Heart right ventricle (tissue), 16 donors: ENCODE measurements around the gene NTRK2. TPM values are rescaled to one million over a fixed set of nuclear protein-coding genes. Genes with fewer than 3 reads are reported as not detected.

Experiments used
- ATAC-seq, 8 donors: fragments of 200-7000 bp; cut with Tn5 transposase; one replicate each; pipeline ENCODE4 v1.9.1; 2020; ENCODE audit warnings: mild to moderate bottlenecking in 8 of 8, moderate library complexity in 8 of 8, moderate number of reproducible peaks in 1 of 8
- DNase-seq, 2 donors: peaks; one replicate each; pipeline ENCODE4 v3.0.0-alpha.2; 2020
- H3K27ac ChIP-seq, 10 donors: fragments of 200-600 bp; sonication (generic) in 2 of 10; one replicate each; pipeline versions ENCODE4 v1.5.0 to v1.8.0; 2020 to 2022; ENCODE audit warnings: mild to moderate bottlenecking in 3 of 10
- H3K27me3 ChIP-seq, 7 donors: fragments of 200-600 bp; one replicate each; pipeline ENCODE4 v1.8.0; 2021 to 2022; ENCODE audit warnings: mild to moderate bottlenecking in 2 of 7
- H3K36me3 ChIP-seq, 9 donors: fragments of 200-600 bp; sonication (generic) in 1 of 9; one replicate each; pipeline versions ENCODE4 v1.5.0 to v1.8.0; 2020 to 2022; ENCODE audit warnings: mild to moderate bottlenecking in 2 of 9
- H3K4me1 ChIP-seq, 9 donors: fragments of 200-600 bp; sonication (generic) in 1 of 9; one replicate each; pipeline versions ENCODE4 v1.5.0 to v1.8.0; 2020 to 2022; ENCODE audit warnings: mild to moderate bottlenecking in 4 of 9
- H3K4me3 ChIP-seq, 10 donors: fragments of 200-600 bp; sonication (generic) in 2 of 10; one replicate each; pipeline versions ENCODE4 v1.5.0 to v1.8.0; 2020 to 2022; ENCODE audit warnings: mild to moderate bottlenecking in 7 of 10, moderate library complexity in 2 of 10
- H3K9me3 ChIP-seq, 11 donors: fragments of 200-600 bp in 10 of 11; sonication (generic) in 2 of 11; one replicate each; pipeline versions ENCODE4 v1.5.0 to v1.8.0; 2013 to 2022; ENCODE audit warnings: mild to moderate bottlenecking in 2 of 11, control low read depth in 1 of 11, moderate library complexity in 1 of 11
- WGBS, 2 donors: extraction: QIAGEN DNeasy Blood & Tissue Kit; methylation state at CpG; one replicate each; pipeline ENCODE4 v1.1.7; 2013; ENCODE audit warnings: inconsistent platforms in 1 of 2; 5-methylcytosine and 5-hydroxymethylcytosine counted together
- intact Hi-C, 10 donors: fragments of 100-400 bp; cut with DNase I; formaldehyde crosslinking; loops; one replicate each; pipeline versions ENCODE4 v1.11.1 to v1.14.2; 2022
- polyA plus RNA-seq, 2 donors: library from polyadenylated mRNA; stranded (reverse); fragments of 200-250 nt; gene quantifications; one replicate each; pipeline ENCODE4 v1.2.3, GENCODE V29; 2013
- total RNA-seq, 10 donors: library from RNA; stranded (reverse); fragmentation: NEBNext Ultra II Directional in 3 of 10; extraction: Animal tissue kit (Norgen Biotek cat#: 25700) in 3 of 10; gene quantifications; one replicate each; pipeline versions ENCODE4 v1.2.1 to v1.2.4, GENCODE V29; 2021 to 2023
- TF ChIP-seq, protein P1 (sequence below), 9 donors: fragments of 200-600 bp; sonication (generic) in 2 of 9; IDR thresholded peaks; one replicate each; pipeline versions ENCODE4 v1.5.0 to v1.8.0; 2021 to 2022; ENCODE audit warnings: antibody characterized with exemption in 9 of 9, mild to moderate bottlenecking in 5 of 9, moderate library complexity in 1 of 9
- donor health status: Arrhythmogenic right ventricular cardiomyopathy.
- donor health status: ischemic (EF 13 %, LVEDD 7.1; RV severe dilation, severe dysfunction).
- donor health status: healthy with polysubstance abuse.
- donor health status: DM: no; HTN: yes; CAD: no.
- donor health status: DM: no; HTN: no; CAD: no.
- donor health status: ischemic (EF 25% LVEDD 6.9; RV normal size, moderate dysfunction).
- donor health status: ischemic (EF 25% LVEDD 5.7; RV mildly dilated, moderate dysfunction).
- donor health status: healthy.
- donor health status: DM: yes; HTN: yes; CAD: no.
- donor health status: Ischemic cardiomyopathy.
- donor health status: ischemic (EF 35%, LVEDD 5.7; RV mildly dilated, moderate dysfunction).
- donor health status: nonischemic (EF 11% LVEDD 7.7; RV severe dilation, severe dysfunction).
- donor health status: DM: yes; HTN: yes; CAD: no.
- donor health status: PGD.
- donor health status: ischemic (EF 29% LVEDD 5.4; RV normal size, mild dysfunction).
- donor health status: nonischemic (EF 23%, LVEDD 6.1; RV moderate dilation, normal function).

NTRK2 gene
- total and polyA plus RNA-seq, 12 donors: 1.8 to 7.7 (median 3.0) TPM

DNA sequence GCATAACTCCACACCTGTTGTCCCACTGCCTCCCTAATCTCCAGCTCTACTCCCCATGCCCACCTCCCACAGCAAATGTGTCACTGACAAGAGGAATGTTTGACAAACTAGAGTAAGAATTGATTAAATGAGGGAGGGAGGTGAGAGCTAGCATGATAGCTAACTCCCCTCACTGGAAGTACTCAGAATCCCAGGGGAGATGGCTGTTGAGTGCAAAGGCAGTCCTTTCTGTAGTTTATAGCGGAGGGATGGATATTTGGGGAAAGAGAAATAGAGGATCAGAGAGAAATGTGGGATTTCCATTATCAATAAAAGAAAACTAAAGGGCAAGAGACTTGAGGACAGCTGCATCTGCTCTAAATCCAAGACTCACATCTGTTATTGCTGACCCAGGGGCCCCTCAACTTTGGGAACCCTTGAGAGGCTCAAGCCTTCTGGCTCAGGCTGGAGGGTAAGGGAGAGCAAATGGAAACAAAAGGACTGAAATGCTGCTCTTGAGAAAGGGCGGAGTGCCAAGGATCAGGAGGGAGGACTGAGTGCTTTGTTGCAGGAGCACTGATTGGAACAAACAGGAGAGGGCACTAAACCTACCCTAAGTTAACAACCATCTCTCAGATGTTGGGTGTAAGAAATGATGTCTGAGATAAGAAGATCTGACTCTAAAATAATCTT, 372.1 kb downstream of the NTRK2 start:
- Histone ChIP-seq H3K4me3 (no peak overlapping the region), H3K4me1 (peaks cover 0 to 5% (median 0%) of the 10 kb centered on the region in 9 donors), H3K27me3 (peaks cover 0 to 11% (median 7%) of the 10 kb centered on the region in 7 donors), H3K36me3 (no peaks in the 10 kb centered on the region), H3K9me3 (no peaks in the 10 kb centered on the region), H3K27ac (no peak overlapping the region)
- WGBS, 2 donors: 79 to 86% methylated on average over 2 of the region's 2 CpGs
- DNase-seq (no peak), ATAC-seq (no peak)
- TF ChIP-seq, protein P1, sequence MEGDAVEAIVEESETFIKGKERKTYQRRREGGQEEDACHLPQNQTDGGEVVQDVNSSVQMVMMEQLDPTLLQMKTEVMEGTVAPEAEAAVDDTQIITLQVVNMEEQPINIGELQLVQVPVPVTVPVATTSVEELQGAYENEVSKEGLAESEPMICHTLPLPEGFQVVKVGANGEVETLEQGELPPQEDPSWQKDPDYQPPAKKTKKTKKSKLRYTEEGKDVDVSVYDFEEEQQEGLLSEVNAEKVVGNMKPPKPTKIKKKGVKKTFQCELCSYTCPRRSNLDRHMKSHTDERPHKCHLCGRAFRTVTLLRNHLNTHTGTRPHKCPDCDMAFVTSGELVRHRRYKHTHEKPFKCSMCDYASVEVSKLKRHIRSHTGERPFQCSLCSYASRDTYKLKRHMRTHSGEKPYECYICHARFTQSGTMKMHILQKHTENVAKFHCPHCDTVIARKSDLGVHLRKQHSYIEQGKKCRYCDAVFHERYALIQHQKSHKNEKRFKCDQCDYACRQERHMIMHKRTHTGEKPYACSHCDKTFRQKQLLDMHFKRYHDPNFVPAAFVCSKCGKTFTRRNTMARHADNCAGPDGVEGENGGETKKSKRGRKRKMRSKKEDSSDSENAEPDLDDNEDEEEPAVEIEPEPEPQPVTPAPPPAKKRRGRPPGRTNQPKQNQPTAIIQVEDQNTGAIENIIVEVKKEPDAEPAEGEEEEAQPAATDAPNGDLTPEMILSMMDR (IDR thresholded peaks at IDR 0.05): no peak
- intact Hi-C loops: no loop called here

DNA sequence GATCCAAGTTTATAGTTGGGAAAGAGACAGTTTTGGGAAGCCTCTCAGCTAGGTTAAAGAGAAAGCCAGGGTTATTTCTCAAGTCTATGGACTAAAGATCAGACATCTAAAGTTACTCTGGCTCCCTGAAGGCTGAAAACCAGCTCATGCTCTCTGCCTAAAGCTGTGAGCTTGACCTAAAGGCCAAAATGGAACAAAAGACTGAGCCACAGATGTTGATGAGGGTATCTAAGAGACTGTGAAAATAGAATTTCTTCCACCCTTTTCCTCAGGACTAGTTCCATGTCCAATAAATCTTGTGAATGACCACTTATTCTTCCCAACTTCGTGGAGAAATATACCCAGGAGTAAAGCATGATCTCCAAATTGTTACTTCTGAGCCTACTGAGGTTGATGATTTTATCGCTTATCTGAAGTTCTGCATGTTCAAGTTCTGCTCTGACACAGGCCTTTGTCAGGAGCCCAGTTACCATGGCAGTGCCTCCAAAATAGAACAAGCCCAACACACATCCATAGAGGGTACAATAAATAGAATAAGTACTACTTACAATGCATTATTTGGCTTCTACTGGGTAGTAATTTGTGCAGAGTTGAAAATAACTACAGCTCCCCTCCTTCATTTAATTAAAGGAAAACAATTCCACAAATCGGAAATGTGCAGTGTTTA, 373.6 kb downstream of the NTRK2 start:
- DNase-seq (no peak), ATAC-seq (peak in 2 of 8 donors; percentile 51 to 62)
- H3K27me3 ChIP-seq: peaks cover 0 to 11% (median 5%) of the 10 kb centered on the region in 7 donors
- 63 to 65% methylated on average over 3 of the region's 3 CpGs for WGBS, 2 donors
- TF ChIP-seq, protein P1 (IDR thresholded peaks at IDR 0.05): no peak
- H3K4me1 ChIP-seq: peaks cover 0 to 5% (median 0%) of the 10 kb centered on the region in 9 donors
- no peaks in the 10 kb centered on the region for H3K9me3 ChIP-seq
- no peak overlapping the region for H3K4me3 ChIP-seq
- no peak overlapping the region for H3K27ac ChIP-seq
- no peaks in the 10 kb centered on the region for H3K36me3 ChIP-seq
- intact Hi-C loops: no loop called here

DNA sequence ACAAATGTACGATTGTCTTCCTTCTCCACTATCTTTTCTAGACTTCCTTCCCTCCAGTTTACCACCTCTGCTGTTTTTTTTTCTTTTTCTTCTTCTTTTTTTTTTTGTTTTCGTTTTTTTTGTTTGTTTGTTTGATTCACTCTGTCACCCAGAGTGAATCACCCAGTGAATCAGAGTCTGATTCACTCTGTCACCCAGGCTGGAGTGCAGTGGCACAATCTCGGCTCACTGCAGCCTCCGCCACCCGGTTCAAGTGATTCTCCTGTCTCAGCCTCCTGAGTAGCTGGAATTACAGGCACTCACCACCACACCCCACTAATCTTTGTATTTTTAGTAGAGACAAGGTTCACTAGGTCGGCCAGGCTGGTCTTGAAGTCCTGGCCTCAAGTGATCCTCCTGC, 375.7 kb downstream of the NTRK2 start:
- Histone ChIP-seq H3K27ac (no peak overlapping the region), H3K4me1 (peaks cover 0 to 5% (median 0%) of the 10 kb centered on the region in 9 donors), H3K27me3 (peaks cover 0 to 6% (median 0%) of the 10 kb centered on the region in 7 donors), H3K4me3 (no peak overlapping the region), H3K36me3 (no peaks in the 10 kb centered on the region), H3K9me3 (no peaks in the 10 kb centered on the region)
- intact Hi-C loops: no loop called here
- TF ChIP-seq, protein P1 (IDR thresholded peaks at IDR 0.05): no peak
- WGBS, 2 donors: 68 to 87% methylated on average over 6 of the region's 6 CpGs
- DNase-seq: no peak
- ATAC-seq: no peak

DNA sequence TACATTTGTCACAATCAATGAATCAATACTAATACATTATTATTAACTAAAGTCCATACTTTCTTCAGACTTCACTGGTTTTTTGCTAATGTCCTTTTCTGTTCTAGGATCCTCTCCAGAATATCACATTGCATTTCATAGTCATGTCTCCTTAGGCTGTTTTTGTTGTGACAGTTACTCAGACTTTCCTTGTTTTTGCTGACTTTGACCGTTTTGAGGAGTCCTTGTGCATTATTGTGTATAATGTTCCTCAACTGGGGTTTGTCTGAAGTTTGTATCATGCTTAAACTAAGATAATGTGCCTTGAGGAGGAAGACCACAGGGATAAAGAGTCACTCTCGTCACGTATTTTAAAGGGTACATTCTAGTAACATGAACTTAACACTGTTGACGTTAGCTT, 376.9 kb downstream of the NTRK2 start:
- Histone ChIP-seq H3K9me3 (no peaks in the 10 kb centered on the region), H3K4me3 (no peak overlapping the region), H3K27ac (no peak overlapping the region), H3K27me3 (no peaks in the 10 kb centered on the region), H3K4me1 (peaks cover 0 to 5% (median 0%) of the 10 kb centered on the region in 9 donors), H3K36me3 (no peaks in the 10 kb centered on the region)
- DNase-seq (no peak), ATAC-seq (no peak)
- intact Hi-C loops: no loop called here
- 84 to 85% methylated on average over 4 of the region's 4 CpGs for WGBS, 2 donors
- TF ChIP-seq, protein P1 (IDR thresholded peaks at IDR 0.05): no peak
